ENCODE measurements around the gene IQCB1.

The IQCB1 gene

GRCh38 chr3:121870717-121871116, 35.9 kb upstream of the IQCB1 start:
- TF ChIP-seq NFIC (IDR thresholded peaks at IDR 0.05) (no peak), FOXM1 (IDR thresholded peaks at IDR 0.05; ENCODE audit: borderline replicate concordance, low read depth) (no peak), TEAD4 (IDR thresholded peaks at IDR 0.05) (no peak), CREB1 (IDR thresholded peaks at IDR 0.05; ENCODE audit: low read depth) (no peak), EGR1 (IDR thresholded peaks at IDR 0.05) (no peak), ZBTB7A (IDR thresholded peaks at IDR 0.05; ENCODE audit: low read depth) (no peak), RAD21 (IDR thresholded peaks at IDR 0.05; ENCODE audit: low read depth) (no peak), TCF12 (IDR thresholded peaks at IDR 0.05; ENCODE audit: low read depth) (no peak), YY1 (IDR thresholded peaks at IDR 0.05; ENCODE audit: low read depth) (no peak), TAF1 (IDR thresholded peaks at IDR 0.05; ENCODE audit: low read depth) (no peak), CEBPB (IDR thresholded peaks at IDR 0.05) (no peak), MAX (IDR thresholded peaks at IDR 0.05) (no peak), EP300 (IDR thresholded peaks at IDR 0.05; ENCODE audit: borderline replicate concordance) (no peak)
- TF ChIP-seq, protein P1, sequence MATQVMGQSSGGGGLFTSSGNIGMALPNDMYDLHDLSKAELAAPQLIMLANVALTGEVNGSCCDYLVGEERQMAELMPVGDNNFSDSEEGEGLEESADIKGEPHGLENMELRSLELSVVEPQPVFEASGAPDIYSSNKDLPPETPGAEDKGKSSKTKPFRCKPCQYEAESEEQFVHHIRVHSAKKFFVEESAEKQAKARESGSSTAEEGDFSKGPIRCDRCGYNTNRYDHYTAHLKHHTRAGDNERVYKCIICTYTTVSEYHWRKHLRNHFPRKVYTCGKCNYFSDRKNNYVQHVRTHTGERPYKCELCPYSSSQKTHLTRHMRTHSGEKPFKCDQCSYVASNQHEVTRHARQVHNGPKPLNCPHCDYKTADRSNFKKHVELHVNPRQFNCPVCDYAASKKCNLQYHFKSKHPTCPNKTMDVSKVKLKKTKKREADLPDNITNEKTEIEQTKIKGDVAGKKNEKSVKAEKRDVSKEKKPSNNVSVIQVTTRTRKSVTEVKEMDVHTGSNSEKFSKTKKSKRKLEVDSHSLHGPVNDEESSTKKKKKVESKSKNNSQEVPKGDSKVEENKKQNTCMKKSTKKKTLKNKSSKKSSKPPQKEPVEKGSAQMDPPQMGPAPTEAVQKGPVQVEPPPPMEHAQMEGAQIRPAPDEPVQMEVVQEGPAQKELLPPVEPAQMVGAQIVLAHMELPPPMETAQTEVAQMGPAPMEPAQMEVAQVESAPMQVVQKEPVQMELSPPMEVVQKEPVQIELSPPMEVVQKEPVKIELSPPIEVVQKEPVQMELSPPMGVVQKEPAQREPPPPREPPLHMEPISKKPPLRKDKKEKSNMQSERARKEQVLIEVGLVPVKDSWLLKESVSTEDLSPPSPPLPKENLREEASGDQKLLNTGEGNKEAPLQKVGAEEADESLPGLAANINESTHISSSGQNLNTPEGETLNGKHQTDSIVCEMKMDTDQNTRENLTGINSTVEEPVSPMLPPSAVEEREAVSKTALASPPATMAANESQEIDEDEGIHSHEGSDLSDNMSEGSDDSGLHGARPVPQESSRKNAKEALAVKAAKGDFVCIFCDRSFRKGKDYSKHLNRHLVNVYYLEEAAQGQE (IDR thresholded peaks at IDR 0.05; ENCODE audit: low read depth): no peak
- TF ChIP-seq, protein P2, sequence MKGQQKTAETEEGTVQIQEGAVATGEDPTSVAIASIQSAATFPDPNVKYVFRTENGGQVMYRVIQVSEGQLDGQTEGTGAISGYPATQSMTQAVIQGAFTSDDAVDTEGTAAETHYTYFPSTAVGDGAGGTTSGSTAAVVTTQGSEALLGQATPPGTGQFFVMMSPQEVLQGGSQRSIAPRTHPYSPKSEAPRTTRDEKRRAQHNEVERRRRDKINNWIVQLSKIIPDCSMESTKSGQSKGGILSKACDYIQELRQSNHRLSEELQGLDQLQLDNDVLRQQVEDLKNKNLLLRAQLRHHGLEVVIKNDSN (IDR thresholded peaks at IDR 0.05): no peak

- TF ChIP-seq ZBTB7A (IDR thresholded peaks at IDR 0.05; ENCODE audit: low read depth): no peak
- no peak for TF ChIP-seq NFIC (IDR thresholded peaks at IDR 0.05)
- TF ChIP-seq EP300 (IDR thresholded peaks at IDR 0.05; ENCODE audit: borderline replicate concordance): no peak
- TF ChIP-seq, protein P1 (IDR thresholded peaks at IDR 0.05; ENCODE audit: low read depth): no peak
- TF ChIP-seq EGR1 (IDR thresholded peaks at IDR 0.05): no peak
- TF ChIP-seq TAF1 (IDR thresholded peaks at IDR 0.05; ENCODE audit: low read depth): no peak
- TF ChIP-seq CREB1 (IDR thresholded peaks at IDR 0.05; ENCODE audit: low read depth): no peak
- no peak for TF ChIP-seq TEAD4 (IDR thresholded peaks at IDR 0.05)
- TF ChIP-seq MAX (IDR thresholded peaks at IDR 0.05): no peak
- no peak for TF ChIP-seq TCF12 (IDR thresholded peaks at IDR 0.05; ENCODE audit: low read depth)
- no peak for TF ChIP-seq YY1 (IDR thresholded peaks at IDR 0.05; ENCODE audit: low read depth)
- TF ChIP-seq FOXM1 (IDR thresholded peaks at IDR 0.05; ENCODE audit: borderline replicate concordance, low read depth): no peak
- no peak for TF ChIP-seq RAD21 (IDR thresholded peaks at IDR 0.05; ENCODE audit: low read depth)
- TF ChIP-seq, protein P2 (IDR thresholded peaks at IDR 0.05): no peak
- TF ChIP-seq CEBPB (IDR thresholded peaks at IDR 0.05): no peak
Observed at GRCh38 chr3:121869736-121870135, 34.9 kb upstream of the IQCB1 start.

DNA sequence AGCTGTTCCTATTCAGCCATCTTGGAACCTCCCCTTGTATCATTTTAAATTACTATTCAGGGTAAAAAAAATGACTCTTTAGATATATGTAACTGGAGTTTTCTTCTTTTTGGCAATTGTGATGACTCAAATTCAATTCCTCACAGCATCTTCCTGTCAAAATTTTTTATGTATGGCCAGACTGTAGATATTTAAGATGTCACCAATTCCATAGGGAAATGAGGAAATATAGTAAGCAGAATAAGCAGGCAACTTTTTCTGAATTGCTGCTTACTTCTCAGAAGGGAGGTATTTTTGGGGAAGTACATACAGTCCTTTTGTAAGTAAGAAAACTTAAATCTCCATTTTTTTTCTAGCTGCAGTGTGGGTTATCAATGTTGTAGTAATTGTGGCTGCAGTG, 28.9 kb upstream of the IQCB1 start:
- TF ChIP-seq CEBPB (IDR thresholded peaks at IDR 0.05) (no peak), RAD21 (IDR thresholded peaks at IDR 0.05; ENCODE audit: low read depth) (no peak), TCF12 (IDR thresholded peaks at IDR 0.05; ENCODE audit: low read depth) (no peak), NFIC (IDR thresholded peaks at IDR 0.05) (no peak), ZBTB7A (IDR thresholded peaks at IDR 0.05; ENCODE audit: low read depth) (no peak), TAF1 (IDR thresholded peaks at IDR 0.05; ENCODE audit: low read depth) (no peak), MAX (IDR thresholded peaks at IDR 0.05) (no peak), CREB1 (IDR thresholded peaks at IDR 0.05; ENCODE audit: low read depth) (no peak), EGR1 (IDR thresholded peaks at IDR 0.05) (no peak), YY1 (IDR thresholded peaks at IDR 0.05; ENCODE audit: low read depth) (no peak), TEAD4 (IDR thresholded peaks at IDR 0.05) (no peak), EP300 (IDR thresholded peaks at IDR 0.05; ENCODE audit: borderline replicate concordance) (no peak), FOXM1 (IDR thresholded peaks at IDR 0.05; ENCODE audit: borderline replicate concordance, low read depth) (no peak)
- TF ChIP-seq, protein P2 (IDR thresholded peaks at IDR 0.05): no peak
- TF ChIP-seq, protein P1 (IDR thresholded peaks at IDR 0.05; ENCODE audit: low read depth): no peak
